IPS DF 4.7 (cell line): ENCODE results near the gene FGGY.
"Not testable (repeated sequence)": the region's sequence is repeated elsewhere in the genome, so short reads cannot be mapped to it uniquely, and the experiment has no call there.

Experiments
- DNase-seq: peaks from one replicate; pipeline ENCODE4 v3.0.0-alpha.2; 2013; ENCODE audit warnings: low spot score; ENCODE audit errors: extremely low read depth

Gene FGGY

GRCh38 chr1:59296358-59297256, at the start of gene FGGY:
FGGY (plus strand) TSS chr1:59297094; CDS start chr1:59321550, 24,456 bp downstream.
- no peak for DNase-seq

GRCh38 chr1:59248758-59249157, 48.1 kb upstream of the FGGY start:
- no peak for DNase-seq

- no peak for DNase-seq
Observed at GRCh38 chr1:59249396-59250137, 47.3 kb upstream of the FGGY start.

GRCh38 chr1:59251061-59251460, 45.8 kb upstream of the FGGY start:
- DNase-seq, result not testable (repeated sequence)

- DNase-seq, result not testable (repeated sequence)
Observed at GRCh38 chr1:59256429-59256828, 40.5 kb upstream of the FGGY start.

GRCh38 chr1:59258412-59259032, 38.4 kb upstream of the FGGY start:
- DNase-seq, result no peak

GRCh38 chr1:59261537-59261936, 35.4 kb upstream of the FGGY start:
- DNase-seq, result no peak

GRCh38 chr1:59262631-59263030, 34.3 kb upstream of the FGGY start:
- DNase-seq, result no peak

- DNase-seq, result no peak
Observed at GRCh38 chr1:59263111-59263510, 33.8 kb upstream of the FGGY start.

GRCh38 chr1:59265622-59266021, 31.3 kb upstream of the FGGY start:
- no peak for DNase-seq

- DNase-seq, result no peak
Observed at GRCh38 chr1:59266180-59266926, 30.5 kb upstream of the FGGY start.

GRCh38 chr1:59266927-59267293, 30.0 kb upstream of the FGGY start:
- DNase-seq, result no peak

GRCh38 chr1:59268406-59268805, 28.5 kb upstream of the FGGY start:
- DNase-seq, result no peak

GRCh38 chr1:59271561-59272260, 25.2 kb upstream of the FGGY start:
- DNase-seq, result no peak

- no peak for DNase-seq
Observed at GRCh38 chr1:59272507-59272906, 24.4 kb upstream of the FGGY start.

- DNase-seq, result no peak
Observed at GRCh38 chr1:59276439-59276851, 20.4 kb upstream of the FGGY start.

GRCh38 chr1:59278780-59279354, 18.0 kb upstream of the FGGY start:
- DNase-seq, result no peak

GRCh38 chr1:59279645-59280044, 17.2 kb upstream of the FGGY start:
- DNase-seq, result no peak

- no peak for DNase-seq
Observed at GRCh38 chr1:59282951-59283350, 13.9 kb upstream of the FGGY start.

GRCh38 chr1:59285691-59286090, 11.2 kb upstream of the FGGY start:
- DNase-seq, result no peak
